ENCODE measurements around the gene KCTD15. TPM values are rescaled to one million over a fixed set of nuclear protein-coding genes. Genes with fewer than 3 reads are reported as not detected.
A peak's percentile ranks its signal among the peaks of the same experiment; 100 is the strongest.

Gene KCTD15
- total and polyA plus RNA-seq, 8 donors, result 14.8 to 33.8 (median 19.0) TPM

DNA sequence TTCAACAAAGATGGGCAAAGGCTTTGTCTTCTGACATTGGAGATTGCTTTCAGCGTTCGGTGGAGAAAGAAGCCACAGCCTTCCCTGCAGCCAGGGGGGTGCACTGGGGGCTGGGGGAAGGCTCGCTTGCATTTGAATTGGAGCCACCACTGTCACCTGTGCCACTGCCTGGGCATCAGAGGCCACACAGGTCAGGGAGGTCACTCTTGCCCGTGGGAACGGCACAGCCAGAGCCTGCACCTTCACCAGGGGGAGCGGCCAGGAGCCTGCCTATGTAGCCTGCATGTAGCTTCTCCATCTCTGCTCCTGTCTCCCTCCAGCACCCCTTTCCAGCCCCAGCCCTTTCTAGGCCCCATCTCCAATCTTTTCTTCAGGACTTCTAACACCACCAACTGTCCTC lies 43.7 kb upstream of the KCTD15 start:
- H3K9me3 ChIP-seq, result no peaks in the 10 kb centered on the region
- TF ChIP-seq, protein P1, sequence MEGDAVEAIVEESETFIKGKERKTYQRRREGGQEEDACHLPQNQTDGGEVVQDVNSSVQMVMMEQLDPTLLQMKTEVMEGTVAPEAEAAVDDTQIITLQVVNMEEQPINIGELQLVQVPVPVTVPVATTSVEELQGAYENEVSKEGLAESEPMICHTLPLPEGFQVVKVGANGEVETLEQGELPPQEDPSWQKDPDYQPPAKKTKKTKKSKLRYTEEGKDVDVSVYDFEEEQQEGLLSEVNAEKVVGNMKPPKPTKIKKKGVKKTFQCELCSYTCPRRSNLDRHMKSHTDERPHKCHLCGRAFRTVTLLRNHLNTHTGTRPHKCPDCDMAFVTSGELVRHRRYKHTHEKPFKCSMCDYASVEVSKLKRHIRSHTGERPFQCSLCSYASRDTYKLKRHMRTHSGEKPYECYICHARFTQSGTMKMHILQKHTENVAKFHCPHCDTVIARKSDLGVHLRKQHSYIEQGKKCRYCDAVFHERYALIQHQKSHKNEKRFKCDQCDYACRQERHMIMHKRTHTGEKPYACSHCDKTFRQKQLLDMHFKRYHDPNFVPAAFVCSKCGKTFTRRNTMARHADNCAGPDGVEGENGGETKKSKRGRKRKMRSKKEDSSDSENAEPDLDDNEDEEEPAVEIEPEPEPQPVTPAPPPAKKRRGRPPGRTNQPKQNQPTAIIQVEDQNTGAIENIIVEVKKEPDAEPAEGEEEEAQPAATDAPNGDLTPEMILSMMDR (IDR thresholded peaks at IDR 0.05), result no peak
- ATAC-seq (no peak), DNase-seq (no peak), FAIRE-seq (no peak)
- no peaks in the 10 kb centered on the region for H3K27me3 ChIP-seq
- 57 to 81% methylated on average over 6 of the region's 6 CpGs for WGBS, 2 donors
- no peaks in the 10 kb centered on the region for H3K36me3 ChIP-seq
- no peak overlapping the region for H3K4me3 ChIP-seq
- no peaks in the 10 kb centered on the region for H3K4me1 ChIP-seq
- intact Hi-C loops (cut with DNase I), result no loop called here
- H3K27ac ChIP-seq, result no peak overlapping the region

DNA sequence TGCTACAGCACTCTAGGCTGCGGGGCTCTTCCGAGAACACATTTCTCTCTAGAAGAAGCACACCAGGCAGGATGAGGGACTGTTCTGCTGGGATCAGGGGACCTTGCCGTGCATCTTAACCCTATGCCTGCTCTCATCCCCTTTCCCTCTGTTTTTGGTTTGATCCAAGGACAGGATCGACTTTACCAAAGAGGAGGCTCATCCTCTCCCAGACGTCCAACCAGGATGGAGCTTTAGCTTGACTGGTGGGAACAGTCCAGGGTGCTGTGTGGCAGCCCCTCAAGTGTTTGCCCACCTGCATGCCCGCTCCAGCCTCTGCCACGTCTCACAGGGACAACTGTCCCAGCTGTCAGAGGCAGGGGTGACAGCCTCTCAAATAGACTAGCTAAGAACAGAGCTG lies 42.3 kb upstream of the KCTD15 start:
- Histone ChIP-seq H3K27ac (no peak overlapping the region), H3K9me3 (no peaks in the 10 kb centered on the region), H3K27me3 (no peaks in the 10 kb centered on the region), H3K4me1 (no peaks in the 10 kb centered on the region), H3K36me3 (no peaks in the 10 kb centered on the region), H3K4me3 (no peak overlapping the region)
- ATAC-seq, result no peak
- no peak for DNase-seq
- intact Hi-C loops (cut with DNase I), result no loop called here
- TF ChIP-seq, protein P1 (IDR thresholded peaks at IDR 0.05), result no peak
- FAIRE-seq, result no peak
- WGBS, 2 donors, result 47% methylated on average over 7 of the region's 7 CpGs

DNA sequence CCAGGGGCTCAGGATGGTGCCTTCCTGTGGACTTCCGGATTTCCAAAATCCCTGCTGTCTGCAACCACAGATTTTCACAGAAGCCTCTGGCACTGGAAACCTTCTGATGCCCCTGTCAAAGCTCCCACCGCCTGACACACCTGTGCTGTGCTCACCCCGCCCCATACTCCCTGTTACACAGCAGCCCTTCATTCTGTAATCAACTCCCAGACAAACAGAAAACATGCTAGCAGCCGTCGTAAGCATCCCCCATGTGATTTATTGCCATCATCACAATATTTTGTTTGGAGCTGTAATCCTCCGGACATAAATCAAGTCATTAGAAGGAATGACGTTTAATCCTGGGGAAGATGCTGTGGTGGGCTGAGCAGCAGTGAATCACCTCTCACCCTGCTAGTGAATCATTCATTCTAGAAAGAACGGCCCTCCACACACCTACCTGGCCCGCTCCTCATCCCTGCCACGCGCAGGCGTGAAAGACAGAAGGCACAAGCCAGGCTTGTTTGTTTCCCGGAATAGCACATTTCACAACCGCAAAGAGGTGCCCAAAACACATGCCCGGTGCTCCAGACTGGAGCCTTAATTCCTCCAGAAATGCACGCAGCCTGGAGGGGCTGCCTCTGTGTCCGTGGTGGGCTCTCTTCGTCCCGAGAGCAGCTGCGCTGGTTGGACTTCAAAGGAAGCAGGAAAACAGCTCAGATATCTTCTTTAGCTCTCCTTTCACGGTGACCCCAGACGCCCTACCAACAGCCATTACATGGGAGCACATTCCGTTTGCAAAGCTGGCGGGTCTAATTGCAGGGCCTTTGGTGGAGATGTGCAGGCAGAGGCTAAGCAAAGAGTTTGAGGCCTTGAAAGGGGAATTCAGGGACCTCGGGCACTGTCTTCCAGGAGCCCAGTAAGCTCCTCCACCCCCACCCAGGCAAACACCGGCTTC lies 41.3 kb upstream of the KCTD15 start:
- no peaks in the 10 kb centered on the region for H3K36me3 ChIP-seq
- DNase-seq (no peak), FAIRE-seq (no peak), ATAC-seq (no peak)
- H3K27me3 ChIP-seq, result no peaks in the 10 kb centered on the region
- TF ChIP-seq, protein P1 (IDR thresholded peaks at IDR 0.05), result no peak
- H3K27ac ChIP-seq, result no peak overlapping the region
- 52 to 68% methylated on average over 26 of the region's 26 CpGs for WGBS, 2 donors
- no peak overlapping the region for H3K4me3 ChIP-seq
- no peaks in the 10 kb centered on the region for H3K4me1 ChIP-seq
- H3K9me3 ChIP-seq, result no peaks in the 10 kb centered on the region
- intact Hi-C loops (cut with DNase I), result no loop called here

DNA sequence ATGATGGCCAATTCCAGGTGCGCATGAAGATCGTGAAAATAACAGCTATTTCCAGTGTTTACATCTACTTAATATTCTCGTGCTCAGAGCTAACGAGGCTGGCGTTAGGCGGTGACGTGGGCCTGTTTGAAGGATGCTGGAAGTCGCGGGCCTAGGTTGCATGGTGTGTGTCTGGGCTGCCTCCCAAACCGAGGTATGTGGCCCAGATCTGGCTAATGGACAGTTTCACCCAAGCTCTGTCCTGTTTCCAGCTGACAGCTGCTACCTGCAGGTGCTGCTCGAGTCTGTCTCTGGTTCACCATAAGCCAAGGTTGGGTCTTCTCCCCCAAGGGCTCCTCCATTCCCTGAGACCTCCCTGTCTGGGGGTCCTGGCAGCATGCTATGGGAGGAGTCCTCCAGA lies 40.5 kb upstream of the KCTD15 start:
- ATAC-seq (no peak), DNase-seq (no peak), FAIRE-seq (no peak)
- H3K27ac ChIP-seq, result no peak overlapping the region
- 70 to 84% methylated on average over 11 of the region's 11 CpGs for WGBS, 2 donors
- no peak overlapping the region for H3K4me3 ChIP-seq
- TF ChIP-seq, protein P1 (IDR thresholded peaks at IDR 0.05), result no peak
- no peaks in the 10 kb centered on the region for H3K4me1 ChIP-seq
- no peaks in the 10 kb centered on the region for H3K27me3 ChIP-seq
- no peaks in the 10 kb centered on the region for H3K9me3 ChIP-seq
- H3K36me3 ChIP-seq, result no peaks in the 10 kb centered on the region
- intact Hi-C loops (cut with DNase I), result no loop called here

DNA sequence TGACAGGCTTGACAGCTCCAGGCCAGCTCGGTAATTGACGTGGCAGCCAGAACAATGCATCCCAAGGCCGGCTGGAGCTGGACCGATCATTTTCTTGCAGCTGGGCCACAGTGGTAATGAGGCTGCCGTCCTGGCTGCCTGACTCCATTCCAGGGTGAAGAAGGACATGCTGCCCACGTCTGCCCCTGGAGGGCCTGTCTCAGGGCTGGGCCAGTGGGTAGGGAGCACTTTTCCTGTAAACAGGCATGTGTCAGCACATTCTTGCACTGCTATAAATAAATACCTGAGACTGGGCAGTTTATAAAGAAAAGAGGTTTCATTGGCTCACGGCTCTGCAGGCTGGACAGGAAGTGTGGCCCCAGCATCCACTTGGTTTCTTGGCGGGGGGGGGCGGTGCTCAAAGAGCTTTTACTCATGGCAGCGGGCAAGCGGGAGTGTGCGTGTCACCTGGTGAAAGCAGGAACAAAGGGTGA lies 38.1 kb upstream of the KCTD15 start:
- Histone ChIP-seq H3K9me3 (no peaks in the 10 kb centered on the region), H3K4me3 (no peak overlapping the region), H3K4me1 (no peaks in the 10 kb centered on the region), H3K36me3 (no peaks in the 10 kb centered on the region), H3K27me3 (no peaks in the 10 kb centered on the region), H3K27ac (no peak overlapping the region)
- WGBS, 2 donors, result 42 to 56% methylated on average over 12 of the region's 12 CpGs
- ATAC-seq, result no peak
- peak in 1 of 6 donors; percentile 50 for DNase-seq
- no peak for FAIRE-seq
- TF ChIP-seq, protein P1 (IDR thresholded peaks at IDR 0.05), result no peak
- intact Hi-C loops (cut with DNase I), result no loop called here
